ENCODE results near the gene PRR33.
A peak's percentile ranks its signal among the peaks of the same experiment; 100 is the strongest.

The PRR33 gene

DNA sequence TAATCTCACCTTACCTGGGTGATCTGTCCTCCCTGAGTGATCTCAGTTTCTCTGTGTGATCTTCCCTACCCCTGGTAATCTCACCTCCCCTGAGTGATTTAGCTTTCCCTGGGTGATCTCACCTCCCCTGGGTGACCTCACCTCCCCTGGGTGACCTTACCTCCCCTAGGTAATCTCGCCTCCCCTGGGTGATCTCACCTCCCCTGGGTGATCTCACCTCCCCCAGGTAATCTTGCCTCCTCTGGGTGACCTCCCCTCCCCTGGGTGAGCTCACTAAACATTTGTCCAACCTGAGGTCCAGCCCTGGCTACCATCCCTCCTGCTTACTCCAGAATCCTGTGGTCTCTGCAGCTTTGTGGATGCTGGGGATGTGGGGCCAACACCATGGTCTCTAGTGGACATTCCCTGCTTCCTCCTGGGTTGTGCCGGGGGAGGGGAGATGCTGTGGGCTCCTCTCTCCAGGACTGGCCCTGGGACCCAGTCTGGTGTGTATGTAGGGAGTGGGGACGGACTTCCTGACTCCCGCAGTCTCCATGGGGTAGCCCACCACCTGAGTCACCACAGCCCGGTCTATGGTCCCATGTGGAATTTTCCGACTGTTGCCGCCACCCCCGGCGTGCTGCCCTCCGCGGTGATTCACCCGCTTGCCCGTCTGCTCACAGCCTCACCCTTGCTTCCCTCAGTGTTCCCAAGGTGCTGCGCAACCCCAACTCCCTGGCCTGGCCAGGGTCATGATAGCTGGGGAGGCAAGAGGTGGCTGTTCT, 28.9 kb downstream of the PRR33 start:
- DNase-seq (ENCODE audit: low read depth in 2 of 2): no peak

DNA sequence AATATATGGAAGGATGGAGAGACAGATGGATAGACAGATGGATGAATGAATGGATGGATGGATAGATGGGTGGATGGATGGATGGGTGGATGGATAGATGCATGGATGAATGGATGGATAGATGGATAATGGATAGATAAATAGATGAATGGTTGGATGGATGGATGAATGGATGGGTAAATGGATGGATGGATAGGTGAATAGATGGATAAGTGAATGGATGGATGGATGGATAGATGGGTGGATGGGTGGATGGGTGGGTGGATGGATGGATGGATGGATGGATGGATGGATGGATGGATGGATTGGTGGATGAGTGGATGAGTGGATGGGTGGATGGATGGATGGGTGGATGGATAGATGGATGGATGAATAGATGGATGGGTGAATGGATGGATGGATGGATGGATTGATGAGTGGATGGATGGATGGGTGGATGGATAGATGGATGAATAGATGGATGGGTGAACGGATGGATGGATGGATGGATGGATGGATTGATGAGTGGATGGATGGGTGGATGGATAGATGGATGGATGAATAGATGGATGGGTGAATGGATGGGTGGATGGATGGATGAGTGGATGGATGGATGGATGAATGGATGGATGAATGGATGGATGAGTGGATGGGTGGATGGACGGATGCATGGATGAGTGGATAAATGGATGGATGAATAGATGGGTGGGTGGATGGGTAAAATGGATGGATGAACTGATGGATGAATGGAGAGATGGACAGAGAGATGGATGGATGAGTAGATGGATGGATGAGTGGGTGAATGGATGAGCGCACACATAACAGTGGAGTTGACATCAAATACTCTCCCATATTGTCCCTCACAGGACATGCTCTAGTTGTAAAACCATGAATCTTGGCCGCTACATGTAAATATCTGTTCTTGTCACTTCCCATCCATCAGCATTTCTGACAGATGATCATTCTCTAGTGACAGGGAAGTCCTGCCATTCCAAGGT, 30.0 kb downstream of the PRR33 start:
- DNase-seq (ENCODE audit: low read depth in 2 of 2): no peak

DNA sequence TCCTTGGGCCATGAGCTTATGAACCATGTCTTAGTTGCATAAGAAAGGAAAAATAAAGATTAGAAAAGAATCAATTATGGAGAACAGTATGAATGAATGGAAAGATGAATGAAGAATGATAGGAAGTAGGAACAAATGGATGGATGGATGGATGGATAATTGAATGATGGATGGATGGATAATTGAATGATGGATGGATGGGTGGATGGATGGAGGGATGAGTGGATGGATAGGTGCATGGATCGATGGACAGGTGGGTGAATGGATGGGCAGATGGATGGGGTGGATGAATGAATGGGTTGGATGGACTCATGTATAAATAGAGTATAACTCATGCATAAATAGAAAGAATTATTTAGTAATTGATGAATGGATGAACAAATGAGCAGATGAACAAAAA, 31.6 kb downstream of the PRR33 start:
- no peak for DNase-seq (ENCODE audit: low read depth in 2 of 2)

DNA sequence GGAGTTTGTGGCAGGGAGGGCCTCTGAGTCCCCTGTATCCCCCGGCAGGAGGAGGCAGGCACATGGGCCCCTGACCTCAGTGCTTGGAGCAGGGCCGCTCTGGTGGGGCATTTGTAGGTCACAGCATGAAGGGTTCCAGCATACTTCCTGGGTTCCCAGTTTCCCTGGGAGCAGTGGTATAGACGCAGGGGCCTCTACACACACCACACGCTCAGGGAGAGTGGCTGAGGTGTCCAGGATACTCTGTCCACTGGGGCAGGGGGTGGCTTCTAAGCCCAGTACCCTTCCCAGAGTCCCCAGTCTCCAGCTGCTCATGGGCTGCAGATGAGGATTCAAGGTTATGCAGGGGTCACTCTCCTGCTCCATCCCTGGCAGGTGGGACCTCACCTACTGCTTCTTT, 32.7 kb downstream of the PRR33 start:
- no peak for DNase-seq (ENCODE audit: low read depth in 2 of 2)

DNA sequence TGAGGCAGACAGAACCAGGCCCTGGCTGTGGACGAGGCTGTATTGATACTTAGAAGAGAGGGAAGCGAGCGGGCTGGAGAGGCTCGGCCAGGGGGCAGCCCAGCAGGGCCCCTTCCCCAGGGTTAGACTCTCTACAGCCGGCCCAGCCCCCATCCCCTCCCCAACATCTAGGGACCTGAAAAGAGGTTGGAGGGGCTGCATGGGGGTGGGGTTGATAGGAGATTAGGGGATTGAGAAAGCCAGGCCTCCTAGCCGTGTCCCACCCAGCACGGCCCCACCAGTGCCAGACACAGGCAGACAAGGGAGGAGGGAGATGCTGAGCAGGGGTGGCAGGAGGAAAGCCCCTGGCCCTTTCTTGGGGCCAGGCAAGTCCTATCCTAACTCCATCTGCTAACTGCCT, 33.1 kb downstream of the PRR33 start:
- DNase-seq (ENCODE audit: low read depth in 2 of 2): no peak

DNA sequence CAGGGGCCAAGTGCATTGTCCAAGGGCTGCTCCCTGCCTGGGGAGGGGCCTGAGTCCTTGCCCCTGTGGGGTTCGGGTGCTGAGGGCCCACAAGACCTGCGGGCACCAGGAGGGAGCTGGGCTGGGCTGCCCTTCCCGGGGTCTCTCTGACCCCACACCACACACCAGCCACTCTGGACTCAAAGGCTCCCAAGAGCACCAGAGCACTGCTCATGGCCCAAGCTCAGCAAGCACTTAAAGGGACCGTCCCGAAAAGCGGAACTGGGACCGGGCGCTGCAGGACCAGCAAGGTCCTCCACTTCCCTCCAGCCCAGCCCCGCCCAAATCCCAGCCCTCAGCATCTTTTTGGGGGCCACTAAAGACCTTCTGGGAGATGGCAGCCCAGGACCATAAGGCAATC, 33.5 kb downstream of the PRR33 start:
- DNase-seq (ENCODE audit: low read depth in 2 of 2): no peak

DNA sequence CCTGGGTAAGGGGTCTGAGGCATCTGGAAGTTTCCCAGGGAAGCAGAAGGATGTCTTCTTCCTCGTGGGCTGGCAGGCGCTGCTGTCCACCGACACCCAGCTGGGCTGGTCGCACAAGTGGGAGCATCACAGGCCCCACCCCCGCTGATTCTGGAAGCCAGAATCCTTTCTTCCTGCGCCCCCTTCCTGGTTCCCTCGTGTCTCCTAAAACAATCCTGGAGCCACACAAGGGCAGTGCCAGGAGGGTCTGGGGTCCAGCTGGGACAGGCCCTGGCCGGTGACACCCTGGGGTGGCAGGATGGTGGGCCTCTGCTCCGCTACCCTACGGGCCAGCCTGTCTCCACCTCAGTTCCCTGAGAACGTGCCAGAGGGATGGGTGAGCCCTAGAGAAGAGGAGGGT, 34.6 kb downstream of the PRR33 start:
- no peak for DNase-seq (ENCODE audit: low read depth in 2 of 2)

DNA sequence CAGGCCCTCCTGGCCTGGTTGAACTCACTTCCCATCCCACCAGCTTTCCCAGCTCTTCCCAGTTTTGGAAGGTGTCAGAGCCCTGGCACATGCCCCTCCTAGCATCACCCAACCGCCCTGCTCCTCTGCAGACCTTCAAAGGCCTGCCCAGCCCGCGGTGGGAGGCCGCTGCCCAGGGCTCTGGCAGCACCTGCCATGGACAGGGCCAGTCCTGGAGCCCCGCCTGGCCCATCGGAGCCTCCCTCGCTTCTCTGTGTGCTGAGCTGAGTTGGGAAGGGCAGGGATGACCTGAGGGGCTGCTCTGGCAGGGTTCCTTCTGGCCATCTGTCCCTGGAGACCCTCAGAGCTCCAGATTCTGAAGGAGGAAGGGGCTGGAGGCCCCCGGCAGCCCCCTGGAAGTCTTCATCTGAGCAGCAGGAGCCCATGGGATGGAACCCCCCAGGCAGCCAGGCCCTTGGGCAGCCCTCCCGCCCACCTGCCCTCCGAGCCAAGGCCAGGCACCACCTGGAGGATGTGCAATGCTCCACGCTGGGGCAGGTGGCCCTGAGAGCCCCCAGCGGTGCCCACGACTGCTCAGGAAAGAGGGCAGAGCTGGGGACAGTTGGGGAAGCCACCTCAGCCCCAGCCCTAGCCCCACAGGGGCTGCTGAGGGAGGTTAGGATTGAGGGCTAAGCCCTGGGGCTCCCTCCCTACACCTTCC, 35.2 kb downstream of the PRR33 start:
- DNase-seq (ENCODE audit: low read depth in 2 of 2): no peak

DNA sequence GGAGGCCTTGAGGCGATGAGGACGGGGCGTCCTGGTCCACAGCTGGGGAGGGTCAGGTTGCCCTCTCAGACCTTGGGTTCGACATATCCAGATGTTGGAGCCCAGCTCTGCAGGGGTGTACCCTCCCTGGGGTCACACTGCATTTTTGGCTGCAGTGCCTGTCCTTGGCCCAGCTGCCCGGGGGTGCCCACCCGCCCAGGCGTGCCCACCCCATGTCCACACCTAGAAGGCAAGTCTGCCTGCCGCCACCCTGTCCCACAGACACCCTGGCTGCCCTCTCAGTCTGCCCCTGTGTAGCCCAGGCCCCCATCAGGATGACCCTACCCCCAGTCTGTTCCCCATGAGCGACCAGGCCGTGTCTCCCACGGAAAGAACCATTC, 35.8 kb downstream of the PRR33 start:
- no peak for DNase-seq (ENCODE audit: low read depth in 2 of 2)

DNA sequence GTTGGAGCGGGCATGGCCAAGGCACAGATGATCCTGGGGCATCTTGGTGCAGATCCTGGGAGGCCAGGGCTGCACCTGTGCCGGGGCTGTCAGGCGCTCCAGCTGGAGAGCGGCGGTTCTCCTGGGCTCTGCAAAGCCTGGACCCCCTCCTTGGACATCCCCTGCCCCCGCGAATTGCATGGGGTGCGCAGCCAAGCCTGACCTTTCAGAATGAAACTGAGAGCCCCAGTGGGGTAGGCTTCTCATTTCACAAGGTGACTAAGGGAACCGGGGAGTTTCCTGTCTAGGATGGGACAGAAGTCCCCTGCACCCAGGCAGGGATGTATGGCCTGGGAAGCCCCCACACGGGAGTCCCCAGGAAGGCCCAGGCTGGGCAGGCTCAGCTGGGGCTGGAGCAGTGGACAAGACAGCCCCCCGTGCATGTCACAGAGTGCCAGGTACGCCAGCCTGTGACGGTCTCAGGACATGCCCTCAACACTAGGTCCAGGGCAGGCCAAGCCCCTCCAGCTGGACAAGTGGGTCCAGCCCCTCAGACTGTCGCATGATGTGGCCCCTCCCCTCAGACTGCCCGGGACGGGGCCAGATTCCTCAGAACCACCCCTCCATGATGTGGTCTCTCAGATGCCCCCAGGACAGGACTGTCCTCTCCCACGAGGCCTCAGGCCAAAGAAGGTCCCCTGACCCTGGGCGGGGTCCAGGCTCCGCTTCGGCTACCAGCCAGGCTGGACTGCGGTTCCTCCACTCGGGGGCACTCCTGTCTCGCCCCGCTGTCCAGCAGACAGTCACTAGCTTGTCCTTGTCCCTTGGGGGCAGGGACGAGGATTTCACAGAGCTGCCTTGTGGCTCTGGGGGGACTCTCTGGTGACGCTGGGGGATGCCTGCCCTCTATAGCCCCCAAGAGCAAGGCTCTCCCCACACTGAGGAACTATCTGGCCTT, 36.5 kb downstream of the PRR33 start:
- DNase-seq (ENCODE audit: low read depth in 2 of 2): no peak

DNA sequence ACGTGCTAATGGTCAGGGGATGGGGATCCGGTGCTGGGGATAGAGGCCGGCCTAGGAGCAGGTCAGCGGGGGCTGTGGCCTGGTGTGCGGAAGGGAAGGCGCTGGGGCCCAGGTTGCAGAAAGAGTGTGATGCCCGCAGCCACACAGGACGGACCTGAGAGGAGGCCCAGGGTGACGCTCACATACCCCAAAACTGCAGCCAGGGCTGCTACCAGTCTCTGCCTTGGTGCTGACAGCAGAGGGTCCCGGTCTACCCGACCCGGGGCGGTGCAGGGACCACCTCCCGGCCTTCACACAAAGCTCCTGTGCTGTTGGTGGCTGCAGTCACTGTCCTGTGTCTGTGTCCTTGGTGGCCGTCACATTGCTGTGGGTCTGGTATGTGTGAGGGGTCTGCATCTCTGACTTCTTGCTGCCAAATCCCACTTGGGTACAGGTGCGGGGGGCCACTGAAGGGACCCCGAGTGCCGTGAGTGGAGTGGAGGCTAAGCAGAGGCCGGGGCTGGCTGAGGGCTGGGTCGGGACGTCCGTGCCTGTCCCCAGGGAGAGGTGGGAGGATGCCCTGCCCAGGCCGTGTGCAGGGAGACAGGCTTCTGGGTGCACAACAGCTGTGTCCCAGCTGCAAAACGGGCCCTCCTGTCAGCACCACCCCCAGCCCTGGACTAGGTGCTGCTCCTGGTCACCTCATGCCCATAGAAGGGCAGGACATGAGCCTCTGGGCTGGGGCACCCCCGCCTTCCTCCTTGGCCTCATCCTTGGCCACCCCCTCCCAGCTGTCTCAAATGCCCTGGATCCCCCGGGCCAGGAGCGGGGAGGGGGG, 37.4 kb downstream of the PRR33 start:
- no peak for DNase-seq (ENCODE audit: low read depth in 2 of 2)

DNA sequence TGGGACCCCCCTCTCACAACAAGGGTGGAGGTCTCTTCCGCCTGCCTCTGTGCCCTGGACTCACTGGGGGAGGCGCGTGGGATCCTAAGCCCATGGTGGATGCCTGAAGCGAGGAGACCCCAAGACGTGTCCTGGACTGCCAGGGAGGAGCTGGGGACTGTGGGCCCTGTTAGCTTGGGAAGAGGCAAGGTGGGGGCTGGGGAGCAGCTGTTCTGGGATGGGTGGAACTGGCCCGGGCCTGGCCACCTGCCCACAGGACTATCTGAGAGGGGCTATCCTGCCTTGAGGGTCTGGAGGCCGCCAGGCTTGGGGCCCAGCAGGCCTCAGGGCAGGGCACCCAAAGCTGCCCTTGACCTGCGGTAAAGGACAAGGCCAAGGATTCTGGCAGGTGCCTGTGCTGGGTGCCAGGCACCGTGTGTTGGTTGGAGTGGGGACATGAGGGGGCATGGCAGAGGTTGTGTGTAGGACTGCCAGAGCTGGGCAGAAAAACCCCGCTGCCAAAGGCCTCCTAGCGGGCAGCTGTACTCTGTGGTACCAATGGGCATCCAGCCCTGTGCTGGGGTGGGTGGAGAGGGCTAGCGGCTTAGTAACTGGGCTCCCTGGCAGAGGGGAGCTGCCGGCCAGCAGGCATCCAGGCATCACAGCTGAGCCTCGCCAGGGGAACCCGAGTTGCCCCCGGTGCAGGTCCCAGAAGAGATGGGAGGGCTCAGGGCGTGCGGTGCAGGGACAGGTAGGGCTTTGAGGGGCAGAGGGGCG, 38.1 kb downstream of the PRR33 start:
- no peak for DNase-seq (ENCODE audit: low read depth in 2 of 2)

DNA sequence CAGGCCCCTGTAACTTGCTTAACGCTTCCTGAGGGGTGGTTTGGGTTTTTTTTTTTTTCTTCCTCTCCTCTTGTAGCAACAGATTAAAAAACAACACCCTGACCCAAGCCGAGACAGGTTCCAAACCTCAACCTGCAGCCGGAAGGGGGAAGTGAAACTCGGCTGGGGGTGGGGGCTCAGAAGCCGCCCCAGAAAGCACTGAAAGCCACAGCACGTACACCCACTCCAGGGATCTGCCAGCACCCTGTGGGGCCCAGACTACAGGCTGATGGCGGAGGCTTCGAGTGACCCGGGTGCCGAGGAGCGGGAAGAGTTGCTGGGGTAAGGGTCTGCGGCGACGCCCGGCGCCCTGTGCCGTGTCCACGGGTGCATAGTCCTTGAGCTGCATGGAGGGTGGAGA, 38.8 kb downstream of the PRR33 start, which contains the start of gene LSP1:
LSP1 (plus strand) TSS at position 208 of the 400 bp plus-strand sequence; CDS start at position 269, 61 bp downstream.
- peak; percentile 51 to 57 for DNase-seq (ENCODE audit: low read depth in 2 of 2)

DNA sequence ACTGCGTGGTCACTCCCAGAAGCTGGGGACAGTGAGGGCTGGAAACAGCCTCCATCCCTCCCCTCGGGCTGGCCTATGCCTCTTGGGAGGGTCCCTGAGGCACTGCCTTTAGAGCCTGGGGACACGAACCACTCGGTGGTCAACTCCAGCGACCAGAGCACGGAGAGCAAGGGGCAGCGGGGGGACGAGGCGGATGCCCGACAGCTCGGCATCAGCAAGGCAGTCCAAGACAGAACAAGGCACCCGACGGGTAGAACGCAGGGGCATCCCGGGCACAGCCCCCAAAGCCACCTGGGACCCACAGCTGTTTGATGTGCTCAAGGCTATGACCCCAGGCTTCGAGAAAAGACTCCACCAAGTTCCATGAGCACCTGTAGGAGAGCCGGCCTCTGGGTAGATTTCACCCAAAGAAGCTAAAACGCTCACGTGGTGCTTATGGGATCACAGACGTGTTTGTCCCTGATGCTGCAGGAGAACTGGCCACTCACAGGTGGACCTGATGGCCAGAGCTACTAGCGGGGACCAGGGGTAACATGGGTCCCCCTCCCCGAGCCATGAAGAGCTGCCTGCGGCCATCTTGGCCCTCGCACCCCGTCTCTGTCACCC, 39.3 kb downstream of the PRR33 start:
- DNase-seq (ENCODE audit: low read depth in 2 of 2): no peak

DNA sequence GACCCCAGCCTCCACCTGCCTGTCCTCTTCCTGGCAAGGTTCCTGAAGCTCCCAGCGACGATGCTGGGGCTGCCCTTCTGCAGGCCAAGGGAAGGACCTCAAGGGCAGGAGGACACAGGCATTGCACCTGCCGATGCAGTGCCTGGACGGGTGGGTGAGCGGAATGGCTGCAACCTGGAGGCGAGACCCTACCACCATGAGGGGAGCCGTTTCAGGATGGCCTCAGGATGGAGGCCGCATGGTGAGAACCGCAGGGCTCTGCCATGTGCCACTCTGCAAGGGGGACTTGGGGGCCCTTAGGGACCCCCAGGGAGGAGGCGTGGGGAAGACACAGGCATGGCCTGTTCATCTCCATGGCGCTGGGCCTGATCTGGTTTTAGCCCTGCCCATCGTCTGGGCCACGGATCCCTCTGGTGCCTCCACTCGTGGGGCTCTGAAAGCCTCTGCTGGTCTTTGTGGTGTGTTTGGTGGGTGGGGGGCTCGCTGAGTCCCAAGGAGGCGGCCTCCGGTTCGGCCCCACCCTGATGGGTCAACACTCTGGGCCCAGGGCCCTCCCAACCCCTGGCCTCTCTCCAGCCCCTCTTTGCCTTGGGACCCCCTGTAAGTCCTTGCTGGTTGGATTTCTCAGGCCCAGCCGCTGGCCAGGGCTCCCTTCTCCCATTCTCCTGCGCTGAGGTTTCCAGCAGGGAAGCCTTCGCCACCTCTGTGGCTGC, 40.1 kb downstream of the PRR33 start:
- no peak for DNase-seq (ENCODE audit: low read depth in 2 of 2)

DNA sequence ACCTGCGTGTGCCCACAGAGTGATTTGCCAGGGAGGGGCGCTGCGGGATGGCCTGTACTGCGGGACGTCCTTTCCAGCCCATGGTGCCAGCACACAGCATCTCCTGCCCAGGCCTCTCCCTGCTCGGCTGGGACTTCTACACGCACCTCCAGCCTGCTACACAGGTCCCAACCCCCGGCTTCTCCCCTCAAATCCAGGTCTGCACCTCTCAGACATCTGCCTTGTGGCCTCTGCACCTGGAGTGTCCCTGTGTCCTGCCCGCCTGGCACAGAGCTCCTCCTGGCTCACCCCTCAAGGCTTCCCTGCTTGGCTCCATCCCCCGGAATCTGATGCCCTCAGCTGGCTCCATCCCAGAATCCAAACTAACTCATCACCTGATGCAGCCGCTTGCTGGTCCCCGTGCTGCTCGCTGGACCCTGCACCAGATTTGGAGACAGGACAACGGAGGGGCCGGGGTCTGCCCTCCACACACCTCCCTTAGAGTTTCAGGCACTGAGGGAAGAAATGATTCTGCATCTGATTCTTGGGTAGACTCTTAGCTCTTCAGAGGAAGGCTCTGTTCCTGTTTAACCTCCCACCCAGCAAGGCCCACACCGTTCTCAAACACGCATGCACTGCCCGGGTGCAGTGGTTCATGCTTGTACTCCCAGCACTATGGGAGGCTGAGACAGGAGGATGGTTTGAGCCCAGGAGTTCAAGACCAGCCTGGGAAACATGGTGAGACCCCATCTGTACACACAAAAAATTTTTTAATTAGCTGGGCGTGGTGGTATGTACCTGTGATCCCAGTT, 42.9 kb downstream of the PRR33 start:
- DNase-seq (ENCODE audit: low read depth in 2 of 2): no peak

DNA sequence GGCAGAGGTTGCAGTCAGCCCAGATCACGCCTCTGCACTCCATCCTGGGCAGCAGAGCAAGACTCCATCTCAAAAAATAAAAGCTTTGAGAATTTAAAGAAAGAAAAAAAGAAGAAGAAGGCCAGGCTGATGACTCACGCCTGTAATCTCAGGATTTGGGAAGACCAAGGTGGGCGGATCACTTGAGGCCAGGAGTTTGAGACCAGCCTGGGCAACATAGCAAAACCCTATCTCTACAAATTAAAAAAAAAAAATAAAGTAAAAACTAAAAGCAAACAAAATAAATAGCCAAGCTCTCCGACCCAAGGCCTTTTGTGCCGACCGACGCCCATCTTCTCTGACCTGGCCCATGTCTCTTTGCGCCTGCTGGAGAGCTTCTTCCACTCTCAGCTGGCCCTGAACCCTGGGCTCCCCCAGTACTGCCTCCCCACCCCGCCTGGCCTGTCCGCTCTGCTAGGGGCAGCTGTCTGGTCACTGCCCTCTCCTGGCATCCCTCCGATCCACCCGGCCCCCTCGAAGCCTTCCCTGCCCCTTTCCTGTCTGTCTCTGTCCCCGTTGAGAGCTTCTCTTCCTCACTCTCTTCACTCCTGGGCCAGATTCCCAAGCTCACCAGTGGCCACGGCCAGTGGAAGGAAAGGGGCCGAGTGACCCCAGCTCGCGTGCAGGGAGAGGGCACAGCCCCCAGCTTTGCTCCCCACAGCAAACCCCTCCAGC, 43.6 kb downstream of the PRR33 start:
- DNase-seq (ENCODE audit: low read depth in 2 of 2): no peak
